HTR-8/SVneo (cell line): Measurements from ENCODE around the gene LARP1.
"Not testable (repeated sequence)": the region's sequence is repeated elsewhere in the genome, so short reads cannot be mapped to it uniquely, and the experiment has no call there.

Experiments used
- DNase-seq: peaks from one replicate; pipeline ENCODE4 v3.0.0; 2011; ENCODE audit warnings: low spot score, mixed read lengths; ENCODE audit not compliant: insufficient read length
- FAIRE-seq: peaks from 2 replicates; lab custom pipeline; 2011; peaks lifted over from hg19 to GRCh38; lab: Jason Lieb, UNC

Gene LARP1

GRCh38 chr5:154755361-154756008 is at the start of gene LARP1:
LARP1 (plus strand) TSS chr5:154755377; CDS start chr5:154755758, 381 bp downstream.
- FAIRE-seq (no peak), DNase-seq (no peak)

GRCh38 chr5:154706416-154706815 is 48.8 kb upstream of the LARP1 start:
- DNase-seq (no peak), FAIRE-seq (no peak)

- no peak for DNase-seq
- no peak for FAIRE-seq
Observed at GRCh38 chr5:154707641-154708040, 47.5 kb upstream of the LARP1 start.

- FAIRE-seq, result no peak
- no peak for DNase-seq
Observed at GRCh38 chr5:154708207-154708606, 47.0 kb upstream of the LARP1 start.

- FAIRE-seq (no peak), DNase-seq (no peak)
Observed at GRCh38 chr5:154708846-154709245, 46.3 kb upstream of the LARP1 start.

- no peak for DNase-seq
- FAIRE-seq, result no peak
Observed at GRCh38 chr5:154709368-154710305, 45.5 kb upstream of the LARP1 start.

- DNase-seq, result no peak
- FAIRE-seq, result no peak
Observed at GRCh38 chr5:154712518-154713437, 42.4 kb upstream of the LARP1 start.

- no peak for FAIRE-seq
Observed at GRCh38 chr5:154713615-154714125, 41.5 kb upstream of the LARP1 start.

GRCh38 chr5:154714266-154714986 is 40.8 kb upstream of the LARP1 start:
- FAIRE-seq (no peak), DNase-seq (no peak)

More at GRCh38 chr5:154713615-154714125, 41.5 kb upstream of the LARP1 start:
- DNase-seq, result peak; percentile 38

GRCh38 chr5:154721481-154722058 is 33.6 kb upstream of the LARP1 start:
- DNase-seq (no peak), FAIRE-seq (no peak)

GRCh38 chr5:154722097-154722496 is 33.1 kb upstream of the LARP1 start:
- FAIRE-seq, result no peak

GRCh38 chr5:154722936-154723335 is 32.2 kb upstream of the LARP1 start:
- DNase-seq (no peak), FAIRE-seq (no peak)

More at GRCh38 chr5:154722097-154722496, 33.1 kb upstream of the LARP1 start:
- DNase-seq, result no peak

GRCh38 chr5:154723740-154724505 is 31.3 kb upstream of the LARP1 start:
- DNase-seq, result no peak
- no peak for FAIRE-seq

GRCh38 chr5:154727361-154727760 is 27.8 kb upstream of the LARP1 start:
- DNase-seq (no peak), FAIRE-seq (no peak)

GRCh38 chr5:154728939-154729588 is 26.1 kb upstream of the LARP1 start:
- no peak for DNase-seq
- no peak for FAIRE-seq

GRCh38 chr5:154729613-154730012 is 25.6 kb upstream of the LARP1 start:
- DNase-seq (no peak), FAIRE-seq (no peak)

- not testable (repeated sequence) for FAIRE-seq, DNase-seq
Observed at GRCh38 chr5:154730761-154731160, 24.4 kb upstream of the LARP1 start.

- DNase-seq (no peak), FAIRE-seq (no peak)
Observed at GRCh38 chr5:154732212-154732611, 23.0 kb upstream of the LARP1 start.
